Lung (tissue), 12 donors: ENCODE data around the gene CEP104. TPM values are rescaled to one million over a fixed set of nuclear protein-coding genes. Genes with fewer than 3 reads are reported as not detected.

ENCODE experiments used
- ATAC-seq: fragments of 200-7000 bp; cut with Tn5 transposase; one replicate; pipeline ENCODE4 v1.9.1; 2020; ENCODE audit warnings: moderate number of reproducible peaks; ENCODE audit not compliant: insufficient read depth, low FRiP score
- DNase-seq, 3 donors: peaks; one replicate each; pipeline ENCODE4 v3.0.0-alpha.2; 2013 to 2017
- H3K27ac ChIP-seq, 2 donors: one replicate each; pipeline ENCODE4 v1.5.1; 2013; ENCODE audit warnings: mild to moderate bottlenecking in 2 of 2, moderate library complexity in 2 of 2, control low read depth in 1 of 2, inconsistent platforms in 1 of 2, low read depth in 1 of 2, low read length in 1 of 2
- H3K27me3 ChIP-seq, 3 donors: one replicate each; pipeline ENCODE4 v1.5.1; 2013; ENCODE audit warnings: low read length in 2 of 3; ENCODE audit not compliant: control insufficient read depth in 3 of 3, insufficient read depth in 3 of 3
- H3K36me3 ChIP-seq, 4 donors: one replicate each; pipeline ENCODE4 v1.5.1; 2013; ENCODE audit warnings: low read length in 4 of 4, mild to moderate bottlenecking in 1 of 4, moderate library complexity in 1 of 4; ENCODE audit not compliant: control insufficient read depth in 4 of 4, insufficient read depth in 4 of 4
- H3K4me1 ChIP-seq, 5 donors: one replicate each; pipeline ENCODE4 v1.5.1; 2013; ENCODE audit warnings: low read length in 5 of 5, mild to moderate bottlenecking in 2 of 5, moderate library complexity in 1 of 5; ENCODE audit not compliant: control insufficient read depth in 5 of 5, insufficient read depth in 5 of 5
- H3K4me3 ChIP-seq: one replicate; pipeline ENCODE4 v1.5.1; 2013; ENCODE audit warnings: mild to moderate bottlenecking, control low read depth, moderate library complexity
- H3K9ac ChIP-seq, 2 donors: one replicate each; pipeline ENCODE4 v1.5.1; 2013; ENCODE audit warnings: low read length in 2 of 2, control low read depth in 1 of 2; ENCODE audit not compliant: insufficient read depth in 1 of 2
- H3K9me3 ChIP-seq, 4 donors: one replicate each; pipeline ENCODE4 v1.5.1; 2013; ENCODE audit warnings: low read length in 3 of 4, mild to moderate bottlenecking in 1 of 4, moderate library complexity in 1 of 4; ENCODE audit not compliant: control insufficient read depth in 4 of 4, insufficient read depth in 3 of 4
- CTCF ChIP-seq: IDR thresholded peaks from 2 replicates; pipeline ENCODE4 v1.5.1; 2012; ENCODE audit warnings: mild to moderate bottlenecking; ENCODE audit errors: control extremely low read depth, extremely low read depth
- WGBS, 2 donors: extraction: QIAGEN DNeasy Blood & Tissue Kit; methylation state at CpG; one replicate each; pipeline ENCODE4 v1.1.7; 2013; 5-methylcytosine and 5-hydroxymethylcytosine counted together
- polyA plus RNA-seq, 2 donors: library from polyadenylated mRNA; stranded (reverse); fragments of 200-250 nt; gene quantifications; one replicate each; pipeline ENCODE4 v1.2.1, GENCODE V29; 2013
- total RNA-seq, 2 donors: library from RNA; depleted of rRNA in 1 of 2; stranded (reverse); fragments of >200 nt in 1 of 2; gene quantifications; one replicate each; pipeline ENCODE4 v1.2.1, GENCODE V29; 2014 to 2021
- donor health status: control.
- donor health status: control.
- donor health status: Bipolar disorder and iron deficiency.
- donor health status: healthy.
- donor health status: DM: yes; HTN: yes; CAD: no.

CEP104 gene
- total and polyA plus RNA-seq, 4 donors, result 8.9 to 56.5 (median 25.5) TPM

GRCh38 chr1:3799976-3800685, 56.9 kb downstream of the CEP104 start:
- Histone ChIP-seq H3K9ac (no peak overlapping the region), H3K27ac (no peak overlapping the region), H3K4me1 (peaks cover 0 to 12% (median 4%) of the 10 kb centered on the region in 5 donors), H3K36me3 (no peaks in the 10 kb centered on the region), H3K9me3 (peaks cover 0 to 2% (median 0%) of the 10 kb centered on the region in 4 donors), H3K4me3 (no peak overlapping the region), H3K27me3 (peaks cover 2 to 5% (median 2%) of the 10 kb centered on the region in 3 donors)
- 88 to 92% methylated on average over 11 of the region's 11 CpGs for WGBS, 2 donors
- TF ChIP-seq CTCF, result no peak
- no peak for DNase-seq
- no peak for ATAC-seq

GRCh38 chr1:3796215-3797061, 60.6 kb downstream of the CEP104 start, which contains the start of gene LRRC47:
Gene LRRC47, minus strand, starts transcription at chr1:3796498. Its CDS starts 22 bp downstream, at chr1:3796476.
- Histone ChIP-seq H3K36me3 (peaks cover 0 to 4% (median 1%) of the 10 kb centered on the region in 4 donors), H3K9me3 (peaks cover 0 to 2% (median 0%) of the 10 kb centered on the region in 4 donors), H3K27ac (peak within 1 kb of the TSS; percentile 52 to 67), H3K4me1 (peaks cover 3 to 19% (median 13%) of the 10 kb centered on the region in 5 donors), H3K27me3 (peaks cover 0 to 5% (median 2%) of the 10 kb centered on the region in 3 donors), H3K9ac (peak within 1 kb of the TSS; percentile 61 to 69), H3K4me3 (peak within 1 kb of the TSS; percentile 97)
- no peak for TF ChIP-seq CTCF
- ATAC-seq (peak; percentile 98), DNase-seq (peak; percentile 93 to 96 (median 94))
- whole genome bisulfite sequencing, 2 donors, result 3 to 4% methylated on average over 58 to 60 of the region's 60 CpGs

- TF ChIP-seq CTCF, result no peak
- ATAC-seq (peak; percentile 24), DNase-seq (peak in 1 of 3 donors; percentile 6)
- WGBS, 2 donors, result 5 to 6% methylated on average over 37 to 53 of the region's 53 CpGs
- peaks cover 0 to 5% (median 2%) of the 10 kb centered on the region in 3 donors for H3K27me3 ChIP-seq
- peaks cover 0 to 2% (median 0%) of the 10 kb centered on the region in 4 donors for H3K9me3 ChIP-seq
- H3K27ac ChIP-seq, result peak overlapping the region; percentile 51 to 52
- H3K9ac ChIP-seq, result peak overlapping the region; percentile 16 to 61
- H3K4me1 ChIP-seq, result peaks cover 3 to 19% (median 15%) of the 10 kb centered on the region in 5 donors
- H3K4me3 ChIP-seq, result peak overlapping the region; percentile 97
- peaks cover 0 to 5% (median 2%) of the 10 kb centered on the region in 4 donors for H3K36me3 ChIP-seq
Measured at GRCh38 chr1:3795453-3796214, 61.4 kb downstream of the CEP104 start.
